Endothelial cell of umbilical vein (primary cell): Measurements from ENCODE around the gene AEBP1.

Experiments used
- EZH2 ChIP-seq: IDR thresholded peaks from 2 replicates; pipeline ENCODE4 v1.6.1; 2012; ENCODE audit warnings: borderline replicate concordance, low read depth, mild to moderate bottlenecking, moderate library complexity, low read length, inconsistent platforms; ENCODE audit not compliant: severe bottlenecking
- JUN ChIP-seq: IDR thresholded peaks from 2 replicates; pipeline ENCODE4 v1.6.1; 2011; ENCODE audit warnings: borderline replicate concordance, low read depth; ENCODE audit not compliant: insufficient read length, insufficient read depth
- POLR2A ChIP-seq: IDR thresholded peaks from 2 replicates; pipeline ENCODE4 v1.6.1; 2012; ENCODE audit warnings: low read depth, mild to moderate bottlenecking, control low read depth, low read length

GRCh38 chr7:44102846-44103565 lies 1.1 kb upstream of the AEBP1 start:
- TF ChIP-seq EZH2 = no peak
- no peak for TF ChIP-seq POLR2A
- no peak for TF ChIP-seq JUN
